Stimulated activated CD4-positive, alpha-beta T cell treated with anti-CD3 and anti-CD28 coated beads, TNF-alpha, amount 100 ng/mL, for 24 hours (primary cell): ENCODE data around the gene THOC2.
"Not testable (repeated sequence)": the region's sequence is repeated elsewhere in the genome, so short reads cannot be mapped to it uniquely, and the experiment has no call there.

ENCODE experiments used
- DNase-seq, 3 experiments: peaks; one replicate each; pipeline ENCODE4 v3.0.0-alpha.2; 2020; ENCODE audit warnings: low read depth in 3 of 3

The THOC2 gene

GRCh38 chrX:123732670-123733363 lies at the start of gene THOC2:
Gene THOC2, minus strand, starts transcription at chrX:123733052. Its CDS starts 30 bp downstream, at chrX:123733022.
- DNase-seq, result peak; percentile 64 to 78 (median 67)

- DNase-seq, result not testable (repeated sequence)
Measured at GRCh38 chrX:123781786-123782185, 48.9 kb upstream of the THOC2 start.

GRCh38 chrX:123779908-123780396 lies 47.1 kb upstream of the THOC2 start:
- no peak for DNase-seq

GRCh38 chrX:123773258-123773988 lies 40.6 kb upstream of the THOC2 start:
- no peak for DNase-seq

DNA sequence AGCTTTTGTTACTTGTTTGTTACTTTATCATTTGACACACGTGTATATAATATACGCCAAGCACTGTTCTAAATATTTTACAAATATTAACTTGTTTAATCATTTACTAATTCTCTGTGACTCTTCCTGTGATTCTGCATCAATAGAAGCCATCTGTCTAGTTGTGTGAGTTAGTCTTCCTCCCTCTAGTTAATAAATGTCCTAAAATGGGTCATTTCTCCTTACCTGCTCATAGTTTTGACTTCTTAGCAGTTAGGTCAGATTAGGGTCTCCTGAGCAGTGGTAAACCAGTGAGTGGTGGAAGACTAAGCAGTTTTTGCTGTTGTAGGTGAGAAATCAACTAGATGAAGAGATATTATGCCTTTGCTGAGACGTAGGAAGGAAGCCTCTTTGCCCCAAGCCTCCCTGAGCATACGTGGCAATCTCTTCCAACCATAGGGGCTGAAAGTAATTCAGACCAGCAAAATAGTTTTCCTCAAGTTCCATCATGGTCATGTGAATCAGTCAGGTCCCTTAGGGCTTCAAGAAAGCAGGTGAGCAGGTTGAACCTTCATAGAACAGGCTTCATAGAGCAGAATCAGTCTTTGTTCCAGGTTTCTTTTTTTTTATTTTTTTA lies 38.7 kb upstream of the THOC2 start:
- no peak for DNase-seq

DNA sequence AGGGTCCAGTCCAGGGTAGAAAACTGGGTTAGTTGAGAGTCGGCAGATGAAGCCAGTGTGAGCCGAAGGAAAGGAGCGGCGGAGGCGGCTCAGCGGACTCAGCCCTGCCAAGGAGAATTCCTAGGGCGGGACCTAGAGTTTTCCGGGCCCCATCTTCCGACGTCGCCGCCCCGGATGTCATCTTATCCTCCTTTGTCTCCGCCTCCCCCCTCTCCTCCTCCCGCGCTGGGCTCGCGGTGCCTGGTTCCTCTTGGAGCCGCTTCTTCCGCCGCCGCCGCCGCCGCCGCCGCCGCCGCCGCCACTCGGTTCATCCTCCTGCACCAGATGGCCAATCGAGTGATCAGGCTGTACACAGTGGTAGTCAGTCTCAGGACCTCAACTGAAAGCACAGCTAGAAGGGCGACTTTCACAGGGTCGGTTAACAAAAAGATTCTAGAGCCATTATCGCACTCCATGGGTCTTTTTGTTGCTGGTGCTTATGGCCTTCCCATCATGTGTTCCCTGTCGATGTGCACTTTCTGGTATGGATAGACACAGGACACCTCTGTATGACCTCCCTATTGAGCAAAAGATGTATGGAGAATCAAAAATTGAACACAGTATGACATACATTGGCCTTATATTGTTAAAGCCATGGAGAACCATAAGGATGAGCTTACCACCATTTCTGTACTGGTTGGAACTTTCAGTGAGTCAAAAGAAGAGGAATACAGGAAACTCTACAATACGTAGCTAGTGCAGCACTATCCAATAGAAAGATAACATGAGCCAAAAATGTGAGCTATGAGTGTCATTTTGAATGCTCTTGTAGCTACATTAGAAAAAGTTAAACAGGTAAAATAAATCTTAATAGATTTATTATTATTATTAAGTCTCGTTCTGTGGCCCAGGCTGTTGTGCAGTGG lies 32.4 kb upstream of the THOC2 start:
- peak; percentile 42 to 73 (median 43) for DNase-seq

DNA sequence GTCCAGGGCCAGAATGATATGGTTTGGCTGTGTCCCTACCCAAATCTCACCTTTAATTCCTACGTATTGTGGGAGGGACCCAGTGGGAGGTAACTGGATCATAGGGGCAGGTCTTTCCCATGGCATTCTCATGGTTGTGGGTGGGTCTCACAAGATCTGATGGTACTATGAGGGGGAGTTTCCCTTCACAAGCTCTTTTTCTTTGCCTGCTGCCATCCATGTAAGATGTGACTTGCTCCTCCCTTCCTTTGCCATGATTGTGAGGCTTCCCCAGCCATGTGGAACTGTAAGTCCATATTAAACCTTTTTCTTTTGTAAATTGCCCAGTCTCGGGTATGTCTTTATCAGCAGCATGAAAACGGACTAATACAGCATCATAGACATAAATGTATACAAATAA lies 27.0 kb upstream of the THOC2 start:
- DNase-seq, result not testable (repeated sequence)

DNA sequence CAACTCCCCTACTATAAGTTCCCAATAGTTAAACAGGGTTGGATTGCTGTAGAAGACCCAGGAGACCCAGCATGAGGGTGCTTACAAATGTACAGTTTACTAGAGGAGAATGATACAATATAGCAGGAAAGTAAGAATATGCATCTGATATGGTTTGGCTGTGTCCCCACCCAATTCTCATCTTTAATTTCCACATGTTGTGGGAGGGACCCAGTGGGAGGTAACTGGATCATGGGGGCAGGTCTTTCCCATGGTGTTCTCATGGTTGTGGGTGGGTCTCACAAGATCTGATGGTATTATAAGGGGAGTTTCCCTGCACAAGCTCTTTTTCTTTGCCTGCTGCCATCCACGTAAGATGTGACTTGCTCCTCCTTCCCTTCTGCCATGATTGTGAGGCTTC lies 24.9 kb upstream of the THOC2 start:
- not testable (repeated sequence) for DNase-seq

- no peak for DNase-seq
Measured at GRCh38 chrX:123756320-123756719, 23.5 kb upstream of the THOC2 start.

DNA sequence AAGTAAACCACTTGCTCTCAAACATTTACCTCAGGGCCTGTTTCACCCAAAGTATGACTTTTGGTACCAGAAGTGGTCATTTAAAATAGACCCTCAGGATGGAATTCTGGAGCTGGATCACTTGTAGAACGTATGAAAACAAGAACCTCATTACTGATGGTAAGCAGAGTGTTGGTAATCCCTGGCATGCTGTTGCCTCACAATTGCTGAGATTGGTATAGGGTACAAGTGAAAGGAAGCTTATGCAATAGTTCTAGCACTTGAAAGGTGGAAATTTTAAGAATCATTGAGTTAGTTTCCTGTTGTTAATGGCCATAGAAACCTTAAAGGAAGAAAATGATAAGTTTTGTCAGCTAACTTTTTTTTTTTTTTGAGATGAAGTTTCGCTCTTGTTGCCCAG lies 22.3 kb upstream of the THOC2 start:
- DNase-seq, result no peak

- no peak for DNase-seq
Measured at GRCh38 chrX:123753656-123754350, 21.0 kb upstream of the THOC2 start.

GRCh38 chrX:123749643-123750042 lies 16.8 kb upstream of the THOC2 start:
- no peak for DNase-seq

DNA sequence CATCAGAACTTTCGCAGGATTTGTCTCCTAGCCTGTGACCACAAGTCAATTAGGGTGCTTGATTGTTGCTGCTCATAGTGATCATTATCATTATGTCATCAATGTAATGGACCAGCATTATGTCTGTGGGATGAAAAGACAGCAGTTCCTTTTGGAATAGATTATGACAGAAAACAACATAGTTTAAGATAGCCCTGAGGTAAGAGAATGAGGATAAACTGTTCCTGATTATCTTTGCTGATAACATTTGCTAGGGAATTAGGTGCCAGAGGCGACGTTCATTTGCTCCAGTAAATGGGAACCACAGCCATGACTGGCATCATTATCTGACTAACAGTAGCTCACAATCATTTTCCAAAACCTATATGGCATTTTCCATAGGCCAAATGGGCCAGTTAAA lies 12.7 kb upstream of the THOC2 start:
- no peak for DNase-seq

- DNase-seq, result no peak
Measured at GRCh38 chrX:123743312-123743711, 10.5 kb upstream of the THOC2 start.

DNA sequence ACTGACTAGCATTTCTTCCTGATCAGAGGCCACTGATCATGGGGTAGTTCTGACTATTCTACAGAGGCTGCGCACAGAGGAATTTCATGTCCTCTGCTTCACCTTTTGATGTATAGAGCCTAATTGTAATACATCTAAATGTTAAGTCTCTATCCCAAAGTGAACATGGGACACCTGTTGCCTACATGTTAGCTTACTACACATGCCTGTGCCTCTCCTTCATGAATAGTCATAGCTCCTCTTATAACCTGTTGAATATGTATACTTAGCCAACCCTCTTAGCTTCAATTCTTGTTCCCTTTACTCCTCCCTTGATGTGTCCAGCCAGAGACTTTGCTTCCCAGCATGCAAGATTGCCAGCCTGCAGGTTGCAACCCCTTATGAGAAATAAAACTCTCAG lies 9.6 kb upstream of the THOC2 start:
- no peak for DNase-seq

- no peak for DNase-seq
Measured at GRCh38 chrX:123740536-123740935, 7.7 kb upstream of the THOC2 start.

- DNase-seq, result no peak
Measured at GRCh38 chrX:123740006-123740405, 7.2 kb upstream of the THOC2 start.

- DNase-seq, result no peak
Measured at GRCh38 chrX:123739474-123739873, 6.6 kb upstream of the THOC2 start.

- no peak for DNase-seq
Measured at GRCh38 chrX:123738378-123738940, 5.6 kb upstream of the THOC2 start.

- DNase-seq, result no peak
Measured at GRCh38 chrX:123736333-123736921, 3.6 kb upstream of the THOC2 start.
